Esophagus muscularis mucosa (tissue), 3 donors: ENCODE data around the gene ERBB4.

ENCODE experiments used
- POLR2A ChIP-seq: fragments of 450-650 bp; IDR thresholded peaks from one replicate; pipeline ENCODE4 v1.6.1; 2017; ENCODE audit warnings: antibody characterized with exemption, moderate library complexity, mild to moderate bottlenecking, low read depth
- POLR2AphosphoS5 ChIP-seq, 2 donors: sonication (generic); formaldehyde crosslinking; IDR thresholded peaks; one replicate each; pipeline ENCODE4 v1.6.1; 2017; ENCODE audit warnings: antibody characterized with exemption in 2 of 2
- TF ChIP-seq, protein P1 (sequence below), 3 experiments: fragments of 200-600 bp in 2 of 3; fragments of 450-650 bp in 1 of 3; sonication (generic) in 2 of 3; IDR thresholded peaks; one replicate each; pipeline ENCODE4 v1.5.1; 2017 to 2019; ENCODE audit warnings: antibody characterized with exemption in 3 of 3, mild to moderate bottlenecking in 2 of 3, moderate library complexity in 1 of 3

DNA sequence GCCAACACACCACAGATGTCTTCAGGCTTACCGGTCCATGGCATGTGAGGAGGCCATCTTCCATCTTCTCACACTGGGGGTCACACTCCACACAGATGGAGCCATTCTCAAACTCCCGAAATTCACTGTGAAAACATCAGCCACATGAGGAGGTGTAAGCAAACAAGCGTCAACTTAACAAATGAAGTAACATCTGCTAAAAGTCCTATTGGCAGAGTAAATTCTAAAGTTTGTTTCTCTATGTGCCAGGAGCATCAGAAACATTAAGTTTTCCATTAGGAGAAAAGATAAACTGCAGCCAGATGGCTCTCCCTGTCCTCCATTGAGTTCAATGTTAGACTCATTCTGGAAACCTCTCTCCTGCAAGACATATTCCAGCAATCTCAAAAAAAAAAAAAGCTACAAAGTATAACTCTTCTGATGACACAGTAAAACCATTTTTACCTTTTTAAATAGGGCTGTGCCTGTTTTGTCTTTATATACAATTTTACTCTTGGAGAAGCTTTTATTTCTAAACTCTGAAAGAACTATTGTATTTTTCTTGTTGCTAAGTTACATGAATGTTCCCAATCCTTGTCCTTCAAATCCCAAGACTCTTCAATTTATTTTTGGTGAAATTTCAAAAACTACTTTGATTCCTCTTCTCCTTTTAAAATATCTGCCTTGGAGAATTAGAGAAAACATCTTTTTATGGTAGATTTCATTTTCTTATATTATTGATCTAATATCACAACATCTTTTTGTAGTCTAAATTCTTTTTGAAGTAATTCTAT, 865.3 kb downstream of the ERBB4 start:
- TF ChIP-seq, protein P1, sequence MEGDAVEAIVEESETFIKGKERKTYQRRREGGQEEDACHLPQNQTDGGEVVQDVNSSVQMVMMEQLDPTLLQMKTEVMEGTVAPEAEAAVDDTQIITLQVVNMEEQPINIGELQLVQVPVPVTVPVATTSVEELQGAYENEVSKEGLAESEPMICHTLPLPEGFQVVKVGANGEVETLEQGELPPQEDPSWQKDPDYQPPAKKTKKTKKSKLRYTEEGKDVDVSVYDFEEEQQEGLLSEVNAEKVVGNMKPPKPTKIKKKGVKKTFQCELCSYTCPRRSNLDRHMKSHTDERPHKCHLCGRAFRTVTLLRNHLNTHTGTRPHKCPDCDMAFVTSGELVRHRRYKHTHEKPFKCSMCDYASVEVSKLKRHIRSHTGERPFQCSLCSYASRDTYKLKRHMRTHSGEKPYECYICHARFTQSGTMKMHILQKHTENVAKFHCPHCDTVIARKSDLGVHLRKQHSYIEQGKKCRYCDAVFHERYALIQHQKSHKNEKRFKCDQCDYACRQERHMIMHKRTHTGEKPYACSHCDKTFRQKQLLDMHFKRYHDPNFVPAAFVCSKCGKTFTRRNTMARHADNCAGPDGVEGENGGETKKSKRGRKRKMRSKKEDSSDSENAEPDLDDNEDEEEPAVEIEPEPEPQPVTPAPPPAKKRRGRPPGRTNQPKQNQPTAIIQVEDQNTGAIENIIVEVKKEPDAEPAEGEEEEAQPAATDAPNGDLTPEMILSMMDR (IDR thresholded peaks at IDR 0.05), result no peak
- TF ChIP-seq POLR2A, result no peak
- no peak for TF ChIP-seq POLR2AphosphoS5 (IDR thresholded peaks at IDR 0.05)
